HG03439 (cell line): ENCODE results near the gene EPB42.
"Not testable (repeated sequence)": the region's sequence is repeated elsewhere in the genome, so short reads cannot be mapped to it uniquely, and the experiment has no call there.

ENCODE experiments used
- ATAC-seq: cut with Tn5 transposase; IDR thresholded peaks from one replicate; pipeline ENCODE4 v1.9.1; 2021; ENCODE audit warnings: mild to moderate bottlenecking, moderate library complexity; ENCODE audit not compliant: unreplicated experiment

EPB42 gene

GRCh38 chr15:43189296-43189695 is 31.5 kb downstream of the EPB42 start:
- ATAC-seq = no peak

GRCh38 chr15:43187544-43188155 is 33.2 kb downstream of the EPB42 start:
- ATAC-seq = no peak

GRCh38 chr15:43186003-43186353 is 34.8 kb downstream of the EPB42 start:
- peak; percentile 26 for ATAC-seq

- ATAC-seq = peak; percentile 92
Observed at GRCh38 chr15:43185157-43186002, 35.4 kb downstream of the EPB42 start, which contains the start of gene CCNDBP1. TSS of gene CCNDBP1 (plus strand) at chr15:43185403. CDS start at chr15:43185499, 96 bp downstream.

GRCh38 chr15:43184407-43185124 is 36.3 kb downstream of the EPB42 start:
- peak; percentile 3 for ATAC-seq

- ATAC-seq = no peak
Observed at GRCh38 chr15:43183270-43183669, 37.5 kb downstream of the EPB42 start.

- ATAC-seq = not testable (repeated sequence)
Observed at GRCh38 chr15:43177147-43177546, 43.7 kb downstream of the EPB42 start.

- not testable (repeated sequence) for ATAC-seq
Observed at GRCh38 chr15:43175656-43176309, 45.0 kb downstream of the EPB42 start.

GRCh38 chr15:43169888-43170287 is 50.9 kb downstream of the EPB42 start:
- ATAC-seq = no peak

GRCh38 chr15:43168192-43169107 is 52.4 kb downstream of the EPB42 start:
- ATAC-seq = no peak

- ATAC-seq = not testable (repeated sequence)
Observed at GRCh38 chr15:43167261-43167660, 53.6 kb downstream of the EPB42 start.

GRCh38 chr15:43165801-43166325 is 55.0 kb downstream of the EPB42 start:
- no peak for ATAC-seq

- ATAC-seq = no peak
Observed at GRCh38 chr15:43153269-43153668, 67.5 kb downstream of the EPB42 start.

GRCh38 chr15:43151688-43152087 is 69.1 kb downstream of the EPB42 start:
- ATAC-seq = no peak

- no peak for ATAC-seq
Observed at GRCh38 chr15:43150191-43150929, 70.5 kb downstream of the EPB42 start.
